ENCODE data around the gene KCNAB3.
"Not testable (repeated sequence)": the region's sequence is repeated elsewhere in the genome, so short reads cannot be mapped to it uniquely, and the experiment has no call there.

Gene KCNAB3

DNA sequence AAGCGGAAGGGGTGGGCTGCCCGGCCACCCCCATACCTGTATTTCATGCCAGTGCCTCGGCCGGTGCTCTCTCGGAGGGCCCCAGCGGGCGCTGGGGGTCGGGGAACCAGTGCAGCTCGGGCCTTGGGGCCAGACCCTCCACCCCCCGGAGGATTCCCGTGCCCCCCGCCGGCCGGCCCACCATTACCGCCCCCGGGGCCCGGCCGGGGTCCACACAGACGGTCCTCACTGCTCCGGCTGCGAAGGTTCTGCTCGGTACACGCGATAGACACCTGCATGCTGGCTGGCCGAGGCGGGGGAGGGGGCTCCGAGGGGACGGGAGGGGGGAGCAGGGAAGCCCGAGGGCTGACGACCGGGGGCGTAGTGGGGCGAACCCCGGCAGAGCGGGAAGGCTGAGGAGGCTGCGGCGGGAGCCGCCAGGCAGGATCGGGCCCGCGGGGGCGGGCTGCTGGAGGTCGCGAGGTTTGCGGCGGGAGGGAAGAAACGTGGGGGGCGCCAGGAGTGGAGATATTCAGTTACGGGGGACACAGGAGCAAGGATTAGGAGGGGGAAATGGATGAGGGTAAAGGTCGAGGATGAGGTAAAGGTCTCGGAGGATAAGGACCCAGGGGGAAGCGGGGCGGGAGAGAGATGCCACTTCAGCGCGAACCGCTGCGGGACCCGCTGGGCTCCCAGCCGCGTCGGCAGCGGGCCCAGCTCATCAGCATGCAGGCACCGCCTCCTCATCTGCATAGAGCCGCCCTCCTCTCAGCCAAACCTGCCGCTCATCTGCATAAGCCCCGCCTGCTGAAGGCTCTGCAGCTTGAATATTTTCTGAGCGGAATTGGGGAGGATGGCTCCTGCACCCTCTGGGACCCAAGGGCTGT lies at the start of gene KCNAB3:
Gene KCNAB3 (minus strand): TSS at position 699 of the 866 bp plus-strand sequence. CDS start 421 bp downstream, at position 278.
- peak; percentile 61 for DNase-seq

DNA sequence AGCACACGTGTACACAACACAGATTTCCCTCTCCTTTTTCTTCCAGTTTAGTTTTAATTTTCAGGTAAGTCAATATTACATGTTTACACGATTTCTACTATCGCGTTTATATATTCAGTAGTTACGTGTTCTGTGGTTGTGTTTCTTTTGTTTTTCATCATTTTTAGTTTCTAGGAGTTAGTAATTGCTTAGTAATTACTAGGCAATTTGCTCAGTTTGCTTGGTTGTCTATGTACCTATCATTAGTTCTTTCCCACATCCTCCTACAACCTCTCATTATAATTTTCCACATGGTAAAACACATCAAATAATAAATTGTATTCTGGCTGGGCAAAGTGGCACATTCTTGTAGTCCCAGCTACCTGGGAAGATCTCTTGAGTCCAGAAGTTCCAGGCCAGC lies 48.1 kb upstream of the KCNAB3 start:
- DNase-seq, result no peak

DNA sequence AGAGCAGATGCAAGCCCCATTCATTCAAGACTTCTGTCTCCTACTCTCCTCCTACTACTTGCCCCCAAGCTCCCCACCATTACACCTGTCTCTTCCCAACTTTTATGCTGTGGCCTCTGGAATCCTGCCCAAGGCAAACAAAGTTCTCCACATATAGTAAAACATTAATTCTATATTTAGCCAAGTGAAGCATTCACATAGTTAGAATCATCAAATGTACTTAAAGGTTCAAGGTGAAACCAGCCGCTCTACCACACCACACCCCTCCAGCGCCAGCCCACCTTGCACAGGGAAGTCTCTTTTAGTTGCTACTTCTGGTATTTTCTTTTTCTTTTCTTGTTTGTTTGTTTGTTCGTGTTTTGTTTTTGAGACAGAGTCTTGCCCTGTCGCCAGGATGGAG lies 47.4 kb upstream of the KCNAB3 start:
- no peak for DNase-seq

DNA sequence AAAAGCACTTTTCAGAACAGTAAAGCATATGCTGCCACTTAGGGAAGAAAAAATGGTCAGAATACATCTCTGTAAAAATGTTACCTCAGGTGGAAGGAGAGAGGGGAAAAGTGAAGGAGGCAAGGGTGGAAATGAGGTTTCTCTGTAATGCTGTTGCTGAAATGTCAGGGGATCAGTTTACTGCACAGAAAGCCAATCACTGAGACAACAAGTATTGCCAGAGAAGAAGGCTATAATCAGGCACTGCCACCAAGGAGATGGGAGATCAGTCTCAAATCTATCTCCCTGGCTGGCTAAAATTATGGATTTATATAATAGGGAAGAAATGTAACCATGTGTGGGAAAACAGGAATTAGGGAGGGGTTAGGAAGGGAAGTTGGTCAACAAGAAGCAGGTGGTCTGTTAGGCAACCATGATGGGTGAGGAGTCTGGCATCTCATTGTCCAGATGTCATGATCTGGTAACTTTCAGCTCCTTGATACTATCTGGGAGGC lies 45.0 kb upstream of the KCNAB3 start:
- no peak for DNase-seq

DNA sequence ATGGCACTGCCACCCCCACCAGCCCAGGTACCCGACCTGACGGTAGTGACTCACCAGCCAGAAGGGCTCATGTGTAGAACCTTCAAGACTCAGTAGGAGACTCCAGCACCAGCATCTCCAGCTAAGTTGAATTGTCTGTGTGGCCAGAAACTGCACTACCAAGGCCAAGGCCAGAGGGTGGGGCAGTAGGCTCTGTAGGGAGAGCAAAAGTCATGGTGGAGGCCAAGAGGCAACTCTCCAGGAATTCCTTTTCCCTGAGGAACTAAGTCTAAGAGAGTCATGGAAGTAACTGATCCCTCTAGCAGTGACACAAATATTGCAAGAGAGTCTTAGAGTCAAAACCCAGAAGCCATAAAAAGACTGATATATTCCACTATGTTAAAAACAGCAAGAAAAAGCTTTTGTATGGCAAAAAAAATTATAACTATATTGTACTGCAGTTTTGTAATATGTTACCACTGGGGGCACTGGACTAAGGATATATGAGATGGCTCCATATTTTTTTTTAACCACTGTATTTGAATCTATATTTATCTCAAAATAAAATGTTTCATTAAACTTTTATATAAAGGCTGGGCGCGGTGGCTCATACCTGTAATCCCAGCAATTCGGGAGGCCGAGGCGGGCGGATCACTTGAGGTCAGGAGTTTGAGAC lies 42.6 kb upstream of the KCNAB3 start:
- no peak for DNase-seq

DNA sequence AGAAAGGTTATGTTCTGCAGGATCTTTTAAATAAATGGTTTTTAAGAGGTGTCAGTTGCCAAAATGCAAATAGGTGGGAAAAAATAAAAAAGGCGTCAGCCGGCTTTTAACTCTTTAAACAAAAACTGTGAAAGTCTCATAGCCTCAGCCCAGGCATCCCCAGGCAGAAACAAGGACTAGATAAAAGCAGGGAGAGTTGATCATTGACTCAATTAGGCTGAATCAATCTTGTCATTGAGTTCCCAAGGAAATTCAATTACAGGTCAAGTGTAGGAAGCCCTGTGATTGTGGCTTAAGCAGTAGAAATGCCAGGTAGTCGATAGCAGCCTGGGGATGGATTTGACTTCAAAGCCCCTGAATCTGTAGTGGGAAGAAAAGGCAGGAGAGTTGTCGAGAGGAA lies 42.0 kb upstream of the KCNAB3 start:
- DNase-seq, result no peak

DNA sequence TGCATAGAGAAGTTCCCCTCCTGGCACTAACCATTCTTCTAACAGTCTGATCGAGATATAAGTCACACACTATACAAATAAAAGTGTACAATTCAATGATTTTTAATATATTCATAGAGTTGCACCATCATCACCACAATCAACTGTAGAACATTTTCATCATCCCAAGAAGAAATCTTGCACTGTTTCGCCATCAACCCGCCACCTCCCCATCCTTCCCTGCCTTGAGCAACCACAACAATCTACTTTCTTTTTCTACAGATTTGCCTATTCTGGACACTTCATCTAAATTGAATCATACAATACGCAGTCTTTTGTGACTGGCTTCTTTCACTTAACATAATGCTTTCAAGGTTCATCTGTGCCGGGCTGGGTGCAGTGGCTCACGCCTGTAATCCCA lies 39.8 kb upstream of the KCNAB3 start:
- peak in 1 of 2 donors; percentile 37 for DNase-seq

DNA sequence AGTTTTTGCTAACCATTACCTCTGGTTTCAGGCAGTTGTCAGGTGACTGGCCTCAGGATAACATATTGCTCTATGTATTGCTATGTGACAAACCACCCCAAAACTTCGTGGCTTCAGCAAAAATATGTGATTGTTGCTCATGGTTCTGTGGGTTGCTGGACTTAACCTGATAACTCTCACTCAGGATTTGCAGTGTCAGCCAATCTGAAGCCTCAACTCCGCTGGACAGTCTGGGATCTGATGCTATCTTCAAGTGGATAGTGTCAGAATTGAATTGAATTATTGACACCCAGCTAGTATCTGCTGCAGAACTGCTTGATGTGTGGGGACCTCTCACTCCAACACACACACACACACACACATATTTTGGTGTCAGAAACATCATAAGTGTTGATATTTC lies 38.1 kb upstream of the KCNAB3 start:
- no peak for DNase-seq

DNA sequence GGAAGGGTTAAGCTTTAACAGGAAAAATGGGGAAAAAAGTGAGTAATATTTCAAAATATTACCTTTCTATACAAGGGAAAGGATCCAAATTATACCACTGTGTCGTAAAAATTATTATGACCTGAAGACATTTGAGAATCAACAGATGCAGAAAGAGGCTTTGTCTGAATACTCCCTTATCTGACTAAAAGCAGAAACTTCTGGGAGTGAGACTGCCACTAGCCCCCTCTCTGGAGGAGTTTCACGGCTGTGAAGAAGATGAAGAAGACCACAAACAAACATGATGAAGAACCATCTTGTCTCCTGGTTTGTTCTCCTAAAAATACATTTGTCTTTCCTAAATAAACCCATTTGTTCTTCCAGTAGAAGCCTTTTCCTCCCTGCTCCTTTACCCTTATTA lies 31.8 kb upstream of the KCNAB3 start:
- DNase-seq, result no peak

DNA sequence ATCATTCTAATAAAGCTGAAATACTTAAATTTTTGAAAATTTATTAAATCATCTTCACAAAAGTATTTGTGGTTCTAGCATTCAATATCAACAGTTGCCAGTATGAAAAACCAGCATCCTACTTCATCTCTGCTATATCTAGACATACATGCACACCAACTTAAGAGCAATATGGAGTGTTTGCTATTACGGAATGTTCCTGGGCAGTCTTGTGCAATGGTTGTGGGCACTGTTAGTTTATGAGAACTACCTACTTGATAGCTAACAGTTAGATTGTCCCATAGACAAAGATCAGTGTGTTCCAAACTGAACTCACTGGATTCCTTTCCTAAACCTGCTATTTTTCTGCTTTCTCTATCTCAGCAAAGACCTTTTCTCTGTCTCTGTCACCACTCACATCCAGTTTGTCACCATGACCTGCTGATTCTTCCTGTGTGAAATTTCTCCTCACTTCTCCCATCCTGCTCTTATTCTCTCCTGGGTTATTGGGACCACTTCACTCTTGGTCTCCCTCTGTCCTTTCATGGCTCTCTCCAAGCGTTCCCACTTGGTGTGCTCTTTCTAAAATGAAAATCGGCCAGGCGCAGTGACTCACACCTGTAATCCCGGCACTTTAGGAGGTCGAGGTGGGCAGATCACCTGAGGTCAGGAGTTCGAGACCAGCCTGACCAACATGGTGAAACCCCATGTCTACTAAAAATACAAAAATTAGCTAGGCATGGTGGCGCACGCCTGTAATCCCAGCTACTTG lies 30.0 kb upstream of the KCNAB3 start:
- DNase-seq, result no peak

DNA sequence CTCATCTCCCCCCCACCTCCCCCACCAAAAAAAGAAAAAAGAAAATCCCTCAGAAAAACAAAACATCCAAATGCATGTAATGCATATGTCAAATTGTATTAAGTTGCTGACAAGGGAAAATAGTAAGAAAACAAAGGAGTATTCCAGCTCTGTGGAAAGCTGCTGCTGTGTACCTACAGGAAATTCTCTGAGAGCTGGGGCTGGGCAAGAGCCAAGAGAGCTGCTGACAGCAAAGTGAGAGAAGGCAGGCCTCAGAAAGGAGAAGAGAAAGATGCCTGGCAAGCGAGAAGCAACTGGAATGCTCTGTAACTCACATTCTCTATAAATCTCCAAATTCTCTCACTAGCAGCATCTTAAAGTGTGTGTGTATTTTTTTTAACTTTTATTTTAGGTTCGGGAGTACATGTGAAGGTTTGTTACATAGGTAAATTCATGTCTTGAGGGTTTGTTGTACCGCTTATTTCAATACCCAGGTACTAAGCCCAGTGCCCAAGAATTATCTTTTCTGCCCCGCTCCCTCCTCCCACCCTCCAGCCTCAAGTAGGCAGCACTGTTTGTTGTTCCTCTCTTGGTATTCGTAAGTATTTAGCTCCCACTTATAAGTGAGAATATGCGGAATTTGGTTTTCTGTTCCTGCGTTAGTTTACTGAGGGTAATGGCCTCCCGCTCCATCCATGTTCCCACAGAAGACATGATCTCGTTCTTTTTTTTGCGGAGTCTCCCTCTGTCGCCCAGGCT lies 26.7 kb upstream of the KCNAB3 start:
- DNase-seq, result no peak

DNA sequence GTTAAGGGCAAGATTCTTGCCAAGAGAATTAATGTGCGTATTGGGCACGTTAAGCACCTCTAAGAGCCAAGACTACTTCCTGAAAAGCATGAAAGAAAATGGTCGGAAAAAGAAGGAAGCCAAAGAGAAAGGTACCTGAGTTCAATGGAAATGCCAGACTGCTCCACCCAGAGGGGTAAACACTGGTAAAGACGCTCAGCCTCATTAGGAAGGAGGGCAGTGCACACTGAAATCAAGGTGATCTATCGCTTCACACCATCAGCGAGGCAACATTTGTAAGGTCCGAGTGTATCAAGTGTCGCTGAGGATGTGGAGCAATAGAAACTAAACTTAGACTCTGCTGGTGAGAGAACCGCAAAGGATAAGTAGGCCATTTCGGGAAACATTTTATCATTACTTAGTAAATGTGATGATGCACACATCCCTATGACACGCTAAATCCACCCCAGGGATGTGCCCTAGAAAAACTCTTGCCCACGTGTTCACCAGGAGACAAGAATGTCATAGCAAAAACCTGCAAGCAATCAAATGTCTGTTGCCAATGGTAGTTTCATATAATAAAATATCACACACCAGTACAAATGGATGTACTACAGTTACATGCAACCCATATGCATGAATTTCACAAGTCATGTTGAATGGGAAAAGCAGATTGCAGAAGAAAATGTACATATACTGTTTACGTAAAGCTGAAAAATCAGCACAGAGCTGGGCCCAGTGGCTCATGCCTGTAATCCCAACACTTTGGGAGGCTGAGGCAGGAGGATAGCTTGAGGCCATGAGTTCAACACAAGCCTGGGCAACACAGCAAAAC lies 26.0 kb upstream of the KCNAB3 start:
- no peak for DNase-seq

DNA sequence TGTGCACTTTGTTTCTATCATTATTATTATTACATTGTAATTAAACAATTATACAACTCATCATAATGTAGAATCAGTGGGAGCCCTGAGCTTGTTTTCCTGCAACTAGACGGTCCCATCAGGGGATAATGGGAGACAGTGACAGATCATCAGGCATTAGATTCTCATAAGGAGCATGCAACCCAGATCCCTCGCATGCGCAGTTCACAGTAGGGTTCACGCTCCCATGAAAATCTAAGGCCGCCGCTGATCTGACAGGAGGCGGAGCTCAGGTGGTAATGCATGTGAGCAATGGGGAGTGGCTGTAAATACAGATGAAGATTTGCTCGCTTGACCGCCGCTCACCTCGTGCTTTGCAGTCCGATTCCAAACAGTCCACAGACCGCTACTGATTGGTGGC lies 23.6 kb upstream of the KCNAB3 start:
- DNase-seq, result not testable (repeated sequence)

DNA sequence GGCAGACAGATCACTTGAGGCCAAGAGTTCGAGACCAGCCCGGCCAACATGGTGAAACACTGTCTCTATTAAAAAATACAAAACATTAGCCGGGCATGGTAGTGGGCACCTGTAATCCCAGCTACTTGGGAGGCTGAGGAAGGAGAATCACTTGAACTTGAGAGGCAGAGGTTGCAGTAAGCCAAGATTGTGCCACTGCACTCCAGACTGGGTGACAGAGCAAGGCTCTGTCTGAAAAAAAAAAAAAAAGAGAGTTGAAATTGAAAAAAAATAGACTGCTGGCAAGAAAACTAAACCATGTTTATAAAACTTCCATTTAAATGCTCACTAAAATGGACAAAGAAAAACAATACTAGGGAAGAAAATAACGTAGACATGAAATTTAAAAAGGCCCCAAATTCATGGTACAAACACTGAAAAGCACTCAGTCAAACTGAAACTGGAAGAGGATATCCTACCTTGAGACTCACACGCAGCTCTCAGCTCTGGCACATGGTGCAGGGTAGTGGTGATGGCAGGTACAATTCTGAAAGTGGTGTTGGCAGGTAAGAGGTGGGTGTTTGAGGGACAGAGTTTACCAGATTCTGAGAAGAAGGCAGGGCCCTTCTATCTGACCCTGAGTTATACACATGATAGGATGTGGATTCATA lies 21.6 kb upstream of the KCNAB3 start:
- peak; percentile 12 to 16 for DNase-seq

DNA sequence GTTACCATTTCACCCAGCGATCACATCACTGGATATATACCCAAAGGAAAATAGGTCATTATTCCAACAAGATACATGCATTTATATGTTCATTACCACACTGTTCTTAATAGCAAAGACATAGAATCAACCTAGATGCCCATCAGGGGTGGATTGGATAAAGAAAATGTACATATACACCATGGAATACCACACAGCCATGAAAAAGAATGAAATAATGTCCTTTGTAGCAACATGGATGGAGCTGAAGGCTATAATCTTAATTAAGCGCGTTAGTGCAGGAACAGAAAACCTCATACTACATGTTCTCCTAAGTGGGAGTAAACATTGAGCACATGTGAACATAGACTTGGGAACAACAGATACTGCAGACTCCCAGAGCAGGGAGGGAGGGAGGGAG lies 20.9 kb upstream of the KCNAB3 start:
- DNase-seq, result no peak

DNA sequence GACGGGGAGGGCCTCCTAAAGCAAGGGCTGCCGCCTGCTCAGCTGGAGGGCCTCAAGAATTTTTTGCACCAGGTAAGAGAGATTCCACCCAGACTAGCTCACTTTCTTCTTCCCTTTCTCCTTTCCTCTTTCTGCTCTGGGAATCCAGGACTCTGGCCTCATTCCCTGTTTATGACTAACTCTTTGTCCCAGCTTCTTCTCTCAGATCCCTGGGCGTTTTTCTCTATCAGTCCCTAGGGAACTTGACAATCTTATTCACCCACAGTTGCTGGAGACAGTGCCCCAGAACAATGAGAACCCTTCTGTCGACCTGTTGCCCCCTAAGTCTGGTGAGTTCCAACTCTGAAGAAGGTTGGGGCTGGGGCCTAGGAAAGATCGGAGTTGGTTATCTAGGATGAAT lies 18.0 kb upstream of the KCNAB3 start:
- no peak for DNase-seq

DNA sequence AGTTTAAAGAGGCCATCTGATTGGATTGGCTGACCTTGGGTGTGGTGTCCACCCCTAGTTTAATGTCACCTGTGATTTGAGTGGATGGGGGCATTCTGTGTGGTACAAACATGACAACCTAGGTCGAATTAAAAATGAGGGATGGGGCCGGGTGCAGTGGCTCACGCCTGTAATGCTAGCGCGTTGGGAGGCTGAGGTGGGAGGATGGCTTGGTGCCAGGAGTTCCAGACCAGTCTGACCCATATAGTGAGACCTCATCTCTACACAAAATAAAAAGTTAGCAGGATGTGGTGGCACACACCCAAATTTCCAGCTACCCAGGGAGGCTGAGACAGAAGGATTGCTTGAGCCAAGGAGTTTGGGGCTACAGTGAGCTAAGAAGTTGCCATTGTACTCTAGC lies 16.8 kb upstream of the KCNAB3 start:
- DNase-seq, result no peak

DNA sequence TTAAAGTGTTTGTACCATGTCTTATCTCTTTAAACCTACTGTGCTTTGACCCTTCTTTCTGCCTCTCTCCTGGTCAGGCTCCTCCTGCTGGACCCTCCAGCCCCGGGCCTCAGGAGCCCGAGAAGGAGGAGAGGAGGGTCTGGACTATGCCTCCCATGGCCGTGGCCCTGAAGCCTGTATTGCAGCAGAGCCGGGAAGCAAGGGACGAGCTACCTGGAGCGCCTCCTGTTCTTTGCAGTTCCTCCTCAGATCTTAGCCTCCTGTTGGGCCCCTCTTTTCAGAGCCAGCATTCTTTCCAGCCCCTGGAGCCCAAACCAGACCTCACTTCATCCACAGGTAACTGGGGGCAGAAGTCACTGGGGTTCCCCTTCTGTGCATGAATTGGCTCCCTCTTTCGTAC lies 16.0 kb upstream of the KCNAB3 start:
- DNase-seq, result no peak

DNA sequence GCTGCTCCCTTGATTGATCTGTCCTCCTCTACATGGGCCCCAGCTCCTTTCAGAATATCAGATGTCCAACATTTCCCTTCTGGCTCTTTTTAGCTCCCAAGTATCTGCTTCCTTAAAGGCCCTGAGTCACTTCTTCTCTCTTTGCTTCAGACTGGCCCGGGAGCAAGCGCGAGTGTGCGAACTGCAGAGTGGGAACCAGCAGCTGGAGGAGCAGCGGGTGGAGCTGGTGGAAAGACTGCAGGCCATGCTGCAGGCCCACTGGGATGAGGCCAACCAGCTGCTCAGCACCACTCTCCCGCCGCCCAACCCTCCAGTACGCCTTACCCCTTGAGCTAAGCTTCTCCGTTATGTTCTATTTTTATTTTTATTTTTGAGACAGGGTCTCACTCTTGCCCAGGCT lies 14.7 kb upstream of the KCNAB3 start:
- DNase-seq, result no peak

DNA sequence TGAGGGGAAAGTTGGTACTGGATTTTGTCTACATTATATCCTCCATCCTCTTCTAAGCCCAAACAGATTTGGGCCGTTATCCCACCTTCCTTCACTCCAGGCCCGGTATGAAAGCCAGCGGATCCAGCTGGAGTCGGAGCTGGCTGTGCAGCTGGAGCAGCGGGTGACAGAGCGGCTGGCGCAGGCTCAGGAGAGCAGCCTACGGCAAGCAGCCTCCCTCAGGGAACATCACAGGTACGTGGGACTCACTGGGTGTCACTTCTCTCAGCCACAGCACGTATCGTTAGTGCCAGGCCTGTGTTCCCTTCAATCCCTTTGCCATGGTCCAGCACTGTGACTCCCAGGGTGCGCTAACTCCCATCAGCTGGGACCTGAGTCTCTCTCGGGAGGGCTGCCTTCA lies 13.6 kb upstream of the KCNAB3 start:
- no peak for DNase-seq

DNA sequence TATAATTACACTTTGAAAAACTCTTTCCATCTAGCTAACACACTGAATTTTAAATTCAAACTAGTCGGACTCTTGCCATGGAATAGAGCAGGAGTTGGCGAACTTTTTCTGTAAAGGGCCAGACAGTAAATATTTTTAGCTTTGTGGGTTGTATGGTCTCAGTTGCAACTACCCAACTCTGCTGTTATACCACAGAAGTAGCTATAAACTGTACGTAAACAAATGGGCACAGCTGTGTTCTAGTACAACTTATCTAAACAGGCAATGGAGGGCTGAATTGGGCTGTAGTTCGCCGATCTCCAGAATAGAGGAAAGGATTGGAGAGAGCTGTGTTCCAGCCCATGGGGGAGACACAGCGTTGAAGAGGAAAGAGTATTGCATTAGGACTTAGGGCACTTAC lies 11.1 kb upstream of the KCNAB3 start:
- DNase-seq, result no peak

Measured in CD4-positive, alpha-beta T cell treated with Interleukin-4 for 1 hour (primary cell).